PFSK-1 (cell line): ENCODE data around the gene SMC2.

Source experiments
- FOXP2 ChIP-seq: optimal IDR thresholded peaks from 2 replicates; pipeline ENCODE3; 2011; ENCODE audit warnings: borderline replicate concordance, control low read depth, inconsistent platforms; ENCODE audit not compliant: insufficient read depth; ENCODE audit errors: extremely low read length, extremely low read depth
- POLR2AphosphoS5 ChIP-seq: IDR thresholded peaks from 2 replicates; pipeline ENCODE4 v1.6.1; 2012; ENCODE audit warnings: low read depth, mild to moderate bottlenecking, control low read depth, low read length, moderate library complexity
- SIN3A ChIP-seq: IDR thresholded peaks from 2 replicates; pipeline ENCODE4 v1.6.1; 2012; ENCODE audit warnings: mild to moderate bottlenecking, low read length, moderate library complexity, borderline replicate concordance; ENCODE audit not compliant: insufficient read depth
- TAF1 ChIP-seq: IDR thresholded peaks from 2 replicates; pipeline ENCODE4 v1.6.1; 2012; ENCODE audit warnings: low read length, control low read depth, borderline replicate concordance; ENCODE audit not compliant: insufficient read depth
- TF ChIP-seq, protein P1 (sequence below), 2 experiments: IDR thresholded peaks; 2 replicates each; pipeline versions ENCODE4 v1.6.1 to v1.8.0; 2011 to 2012; ENCODE audit warnings: low read depth in 2 of 2, low read length in 2 of 2, control low read depth in 1 of 2, inconsistent platforms in 1 of 2, mild to moderate bottlenecking in 1 of 2, moderate library complexity in 1 of 2; ENCODE audit not compliant: insufficient read depth in 1 of 2

The SMC2 gene

DNA sequence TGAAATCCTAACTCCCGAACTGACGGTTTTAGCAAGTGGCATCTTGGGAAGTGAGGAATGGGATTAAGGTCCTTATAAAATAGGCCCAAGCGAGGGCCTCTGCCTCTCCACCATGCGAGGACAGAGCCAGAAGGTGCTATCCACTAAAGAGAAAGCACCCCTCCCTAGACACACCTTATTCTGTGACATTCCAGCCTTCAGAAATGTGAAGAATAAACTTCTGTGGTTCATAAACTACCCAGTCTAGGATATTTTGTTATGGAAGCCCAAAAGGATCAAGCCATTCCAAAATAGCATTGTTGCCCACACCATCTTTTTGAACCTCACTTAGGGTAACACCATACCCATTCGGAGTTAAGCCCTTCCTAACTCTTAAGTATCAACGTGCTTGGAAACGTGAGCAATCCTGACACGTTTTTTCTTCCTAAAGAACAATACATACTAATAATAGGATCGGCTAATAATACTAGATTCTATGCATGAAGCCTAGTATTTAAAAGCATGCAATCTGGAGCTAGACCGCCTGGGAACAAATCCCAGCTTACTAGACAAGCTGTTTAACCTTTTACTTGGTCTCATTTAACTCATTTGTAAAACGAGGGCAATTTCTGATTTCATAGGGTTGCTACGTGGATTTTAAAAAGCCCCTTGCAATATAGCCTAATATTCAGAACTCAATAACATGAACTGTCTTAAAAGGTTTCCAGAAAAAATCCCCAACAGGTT lies 1.1 kb upstream of the SMC2 start:
- TF ChIP-seq, protein P1, sequence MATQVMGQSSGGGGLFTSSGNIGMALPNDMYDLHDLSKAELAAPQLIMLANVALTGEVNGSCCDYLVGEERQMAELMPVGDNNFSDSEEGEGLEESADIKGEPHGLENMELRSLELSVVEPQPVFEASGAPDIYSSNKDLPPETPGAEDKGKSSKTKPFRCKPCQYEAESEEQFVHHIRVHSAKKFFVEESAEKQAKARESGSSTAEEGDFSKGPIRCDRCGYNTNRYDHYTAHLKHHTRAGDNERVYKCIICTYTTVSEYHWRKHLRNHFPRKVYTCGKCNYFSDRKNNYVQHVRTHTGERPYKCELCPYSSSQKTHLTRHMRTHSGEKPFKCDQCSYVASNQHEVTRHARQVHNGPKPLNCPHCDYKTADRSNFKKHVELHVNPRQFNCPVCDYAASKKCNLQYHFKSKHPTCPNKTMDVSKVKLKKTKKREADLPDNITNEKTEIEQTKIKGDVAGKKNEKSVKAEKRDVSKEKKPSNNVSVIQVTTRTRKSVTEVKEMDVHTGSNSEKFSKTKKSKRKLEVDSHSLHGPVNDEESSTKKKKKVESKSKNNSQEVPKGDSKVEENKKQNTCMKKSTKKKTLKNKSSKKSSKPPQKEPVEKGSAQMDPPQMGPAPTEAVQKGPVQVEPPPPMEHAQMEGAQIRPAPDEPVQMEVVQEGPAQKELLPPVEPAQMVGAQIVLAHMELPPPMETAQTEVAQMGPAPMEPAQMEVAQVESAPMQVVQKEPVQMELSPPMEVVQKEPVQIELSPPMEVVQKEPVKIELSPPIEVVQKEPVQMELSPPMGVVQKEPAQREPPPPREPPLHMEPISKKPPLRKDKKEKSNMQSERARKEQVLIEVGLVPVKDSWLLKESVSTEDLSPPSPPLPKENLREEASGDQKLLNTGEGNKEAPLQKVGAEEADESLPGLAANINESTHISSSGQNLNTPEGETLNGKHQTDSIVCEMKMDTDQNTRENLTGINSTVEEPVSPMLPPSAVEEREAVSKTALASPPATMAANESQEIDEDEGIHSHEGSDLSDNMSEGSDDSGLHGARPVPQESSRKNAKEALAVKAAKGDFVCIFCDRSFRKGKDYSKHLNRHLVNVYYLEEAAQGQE (IDR thresholded peaks at IDR 0.05; ENCODE audit: insufficient read depth in 1 of 2, low read depth in 2 of 2, low read length in 2 of 2), result no peak
- no peak for TF ChIP-seq SIN3A
- TF ChIP-seq POLR2AphosphoS5, result no peak
- no peak for TF ChIP-seq TAF1
- TF ChIP-seq FOXP2, result no peak

DNA sequence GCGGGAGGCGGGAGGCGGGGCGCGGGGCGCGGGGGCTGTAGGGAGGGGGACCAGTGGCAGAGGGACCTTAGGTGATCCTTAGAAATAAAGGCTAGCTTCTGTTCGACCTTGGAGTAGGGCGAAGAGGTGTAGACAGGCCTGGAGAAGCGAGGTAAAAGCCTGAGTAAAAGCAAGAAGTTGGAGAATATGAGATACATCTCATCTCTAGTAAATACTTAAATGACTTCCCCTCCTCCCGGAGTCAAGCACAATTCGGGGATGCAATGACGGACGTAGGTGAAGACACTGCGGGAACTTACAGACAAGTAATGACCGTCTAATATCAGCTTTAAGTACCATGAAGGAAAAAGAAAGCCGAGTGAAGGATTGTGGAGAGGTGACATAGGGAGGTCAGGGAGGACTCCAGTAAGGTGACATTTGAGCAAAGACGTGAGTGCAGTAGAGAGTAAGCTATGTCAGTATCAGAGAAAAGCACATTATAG lies 466 bp downstream of the SMC2 start:
- no peak for TF ChIP-seq SIN3A
- no peak for TF ChIP-seq TAF1
- TF ChIP-seq, protein P1 (IDR thresholded peaks at IDR 0.05; ENCODE audit: insufficient read depth in 1 of 2, low read depth in 2 of 2, low read length in 2 of 2), result no peak

DNA sequence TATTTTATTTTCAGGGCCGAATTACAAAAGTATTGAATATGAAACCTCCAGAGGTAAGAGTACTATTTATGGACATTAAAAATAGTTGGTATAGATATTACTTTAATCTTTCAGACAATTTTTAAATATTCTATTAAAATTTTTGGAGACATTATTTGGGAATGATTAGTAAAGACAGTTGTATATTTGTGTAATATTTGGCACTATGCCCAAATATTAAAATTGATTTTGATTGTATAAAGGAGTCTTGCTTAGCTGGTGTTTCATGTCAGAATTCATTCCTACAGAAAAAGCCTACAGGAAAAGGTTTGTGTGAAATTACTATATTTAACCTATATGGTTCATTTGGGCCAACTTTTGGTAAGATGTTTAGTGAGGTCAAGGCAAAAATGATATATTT lies 5.5 kb downstream of the SMC2 start:
- TF ChIP-seq POLR2AphosphoS5 (no peak), FOXP2 (no peak), SIN3A (no peak), TAF1 (no peak)
- TF ChIP-seq, protein P1 (IDR thresholded peaks at IDR 0.05; ENCODE audit: insufficient read depth in 1 of 2, low read depth in 2 of 2, low read length in 2 of 2), result no peak

DNA sequence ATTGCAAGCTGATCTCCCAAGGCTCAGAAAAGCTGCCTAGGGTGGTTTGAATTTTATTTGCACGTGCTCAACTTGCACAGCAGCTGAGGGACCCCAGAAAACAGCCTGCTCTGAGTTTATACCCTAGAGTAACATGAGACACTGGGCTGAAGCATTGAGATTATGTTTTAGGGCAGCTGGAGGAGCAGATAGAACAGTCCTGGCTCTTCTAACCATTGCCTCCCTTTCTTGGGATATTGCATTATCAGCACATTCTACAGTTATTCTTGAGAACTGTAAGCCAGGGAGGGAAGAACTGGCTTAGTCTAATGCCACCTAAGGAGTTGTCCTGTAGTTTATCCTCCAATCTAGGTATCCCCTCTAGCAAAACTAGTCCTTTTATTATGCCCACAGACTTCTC lies 10.3 kb downstream of the SMC2 start:
- no peak for TF ChIP-seq TAF1
- TF ChIP-seq, protein P1 (IDR thresholded peaks at IDR 0.05; ENCODE audit: insufficient read depth in 1 of 2, low read depth in 2 of 2, low read length in 2 of 2), result no peak
- no peak for TF ChIP-seq FOXP2
- no peak for TF ChIP-seq SIN3A
- TF ChIP-seq POLR2AphosphoS5, result no peak

DNA sequence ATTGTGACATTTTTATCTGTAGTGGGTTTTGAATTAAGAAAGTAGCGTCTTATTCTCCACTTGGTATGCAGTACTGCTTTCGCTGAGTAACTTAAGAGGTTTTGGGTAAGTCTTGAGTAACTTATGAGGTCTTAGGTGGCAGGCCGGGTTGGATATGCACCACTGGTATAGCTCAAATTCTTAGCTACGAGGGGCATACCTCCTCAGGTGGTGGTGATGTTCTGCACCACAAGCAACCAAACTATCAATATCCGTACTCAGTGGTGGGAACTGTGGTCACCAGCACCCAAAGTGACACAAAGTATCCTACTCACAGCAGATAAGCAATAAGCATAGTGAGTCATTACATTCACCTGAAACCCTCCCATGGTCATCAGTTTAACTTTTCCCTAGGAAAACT lies 13.7 kb downstream of the SMC2 start:
- TF ChIP-seq SIN3A, result no peak
- no peak for TF ChIP-seq FOXP2
- TF ChIP-seq, protein P1 (IDR thresholded peaks at IDR 0.05; ENCODE audit: insufficient read depth in 1 of 2, low read depth in 2 of 2, low read length in 2 of 2), result no peak
- no peak for TF ChIP-seq POLR2AphosphoS5
- no peak for TF ChIP-seq TAF1
